HG03064 (cell line): Measurements from ENCODE around the gene CA14.
"Not testable (repeated sequence)": the region's sequence is repeated elsewhere in the genome, so short reads cannot be mapped to it uniquely, and the experiment has no call there.

Source experiments
- ATAC-seq: cut with Tn5 transposase; IDR thresholded peaks from one replicate; pipeline ENCODE4 v1.9.1; 2021; ENCODE audit warnings: low read depth; ENCODE audit not compliant: unreplicated experiment

Gene CA14

DNA sequence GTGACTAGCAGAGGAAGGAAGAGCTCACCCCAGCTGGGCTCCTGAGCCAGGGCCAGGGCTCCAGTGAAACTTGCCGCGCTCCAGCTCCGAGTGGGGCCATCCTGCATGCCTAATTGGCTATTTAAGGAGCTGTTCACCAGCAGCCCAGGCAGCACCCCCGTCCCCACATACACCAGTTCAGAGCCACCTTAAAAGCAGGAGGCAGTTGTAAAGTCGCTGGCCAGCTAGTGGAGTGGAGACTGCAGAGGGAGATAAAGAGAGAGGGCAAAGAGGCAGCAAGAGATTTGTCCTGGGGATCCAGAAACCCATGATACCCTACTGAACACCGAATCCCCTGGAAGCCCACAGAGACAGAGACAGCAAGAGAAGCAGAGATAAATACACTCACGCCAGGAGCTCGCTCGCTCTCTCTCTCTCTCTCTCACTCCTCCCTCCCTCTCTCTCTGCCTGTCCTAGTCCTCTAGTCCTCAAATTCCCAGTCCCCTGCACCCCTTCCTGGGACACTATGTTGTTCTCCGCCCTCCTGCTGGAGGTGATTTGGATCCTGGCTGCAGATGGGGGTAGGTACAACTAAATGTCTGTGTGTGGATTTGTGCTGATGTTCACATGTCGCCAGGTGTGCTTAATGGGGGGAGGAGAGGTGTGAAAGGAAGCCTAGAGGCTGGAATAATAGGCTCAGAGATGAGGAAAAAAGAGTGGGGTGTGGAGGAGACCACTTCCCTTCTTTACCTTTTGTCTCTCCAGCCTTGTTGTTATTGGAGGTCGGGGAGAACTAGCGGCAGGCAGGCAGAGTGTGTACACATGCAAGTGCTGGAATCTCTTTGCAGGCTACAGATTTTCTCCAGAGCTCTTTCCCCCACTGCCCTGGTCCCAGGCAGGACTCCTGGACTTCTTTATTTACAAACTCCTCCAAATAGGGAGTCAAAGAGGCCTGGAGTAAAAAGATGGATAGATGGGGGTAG is at the start of gene CA14:
Gene CA14, plus strand, starts transcription at position 151 of the 962 bp plus-strand sequence. Its CDS starts 355 bp downstream, at position 506.
- ATAC-seq, result no peak

GRCh38 chr1:150208460-150208859 is 49.1 kb upstream of the CA14 start:
- not testable (repeated sequence) for ATAC-seq

DNA sequence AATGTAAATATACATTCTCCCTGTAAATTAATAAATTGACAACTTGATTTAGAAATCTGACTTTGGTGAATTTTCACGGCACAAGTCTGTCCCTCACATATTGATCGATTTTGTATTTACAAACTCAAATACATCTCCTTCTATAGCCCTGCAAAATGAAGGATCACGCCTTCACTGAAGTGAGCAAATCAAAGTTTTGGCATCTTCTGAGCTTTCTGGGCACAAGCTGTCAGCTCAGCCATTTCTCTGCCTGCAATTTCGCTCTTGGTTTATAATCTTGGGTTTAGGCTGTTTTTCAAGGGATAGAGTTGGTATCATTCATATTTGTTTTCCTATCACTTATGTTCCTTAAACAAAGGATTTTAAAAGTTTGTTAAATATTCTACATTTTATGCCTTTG is 47.5 kb upstream of the CA14 start:
- ATAC-seq, result no peak

DNA sequence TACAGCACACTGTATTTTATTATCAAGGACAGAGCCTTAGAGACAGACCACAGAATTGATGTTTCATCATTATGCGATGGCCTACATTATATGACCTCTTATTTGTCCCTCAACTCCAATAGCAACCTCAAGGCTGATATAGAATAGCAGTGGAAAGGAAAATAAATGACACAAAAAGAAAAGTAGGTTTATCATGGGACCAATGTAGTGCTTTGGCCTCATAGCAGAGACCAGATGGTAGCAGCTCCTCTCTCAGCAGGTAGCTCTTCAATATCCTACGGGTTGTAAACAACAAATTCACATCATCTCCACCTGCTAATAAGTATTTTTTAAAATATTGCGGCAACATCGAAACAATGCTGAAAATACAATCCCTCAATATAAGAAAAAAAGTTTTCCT is 46.9 kb upstream of the CA14 start:
- ATAC-seq, result no peak

DNA sequence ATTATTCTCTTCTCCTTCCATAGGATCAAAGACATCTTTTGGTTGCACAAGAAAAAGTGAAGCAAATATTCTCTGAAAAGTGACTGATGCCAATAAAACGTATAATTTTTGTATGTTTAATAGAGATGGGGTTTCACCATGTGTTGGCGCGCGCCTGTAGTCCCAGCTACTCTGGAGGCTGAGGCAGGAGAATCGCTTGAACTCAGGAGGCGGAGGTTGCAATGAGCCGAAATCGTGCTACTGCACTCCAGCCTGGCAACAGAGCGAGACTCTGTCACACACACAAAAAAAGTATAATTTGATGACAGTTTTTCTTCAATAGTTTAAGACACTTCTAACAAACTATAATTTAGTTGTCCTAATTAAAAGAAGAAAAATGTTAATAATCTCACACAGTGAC is 45.5 kb upstream of the CA14 start:
- no peak for ATAC-seq

- ATAC-seq, result peak; percentile 80
These were observed 44.1 kb upstream of the CA14 start for GRCh38 chr1:150213170-150214098.

DNA sequence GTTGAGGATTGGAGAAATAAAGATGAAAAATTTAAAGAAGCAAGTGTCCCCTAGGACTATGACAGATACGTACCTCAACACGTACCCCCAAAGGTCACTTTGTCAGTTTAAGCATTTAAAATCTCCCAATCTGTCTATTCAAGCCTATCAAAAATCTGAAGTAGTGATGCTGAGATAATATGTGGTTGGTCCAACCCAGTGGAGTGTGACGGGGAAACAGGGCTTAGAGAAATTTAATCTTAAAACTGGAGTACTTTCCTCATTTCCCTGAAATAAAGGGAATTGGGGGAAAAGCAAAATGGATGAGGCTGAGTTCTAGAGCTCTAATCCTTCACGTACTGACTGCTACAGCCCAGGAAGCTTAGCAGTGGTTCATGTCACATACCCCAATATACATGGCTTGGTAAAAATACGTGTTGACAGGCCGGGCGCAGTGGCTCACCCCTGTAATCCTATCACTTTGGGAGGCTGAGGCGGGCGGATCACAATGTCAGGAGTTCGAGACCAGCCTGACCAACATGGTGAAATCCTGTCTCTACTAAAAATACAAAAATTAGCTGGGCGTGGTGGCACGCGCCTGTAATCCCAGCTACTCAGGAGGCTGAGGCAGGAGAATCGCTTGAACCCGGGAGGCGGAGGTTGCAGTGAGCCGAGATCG is 43.3 kb upstream of the CA14 start:
- ATAC-seq, result not testable (repeated sequence)

DNA sequence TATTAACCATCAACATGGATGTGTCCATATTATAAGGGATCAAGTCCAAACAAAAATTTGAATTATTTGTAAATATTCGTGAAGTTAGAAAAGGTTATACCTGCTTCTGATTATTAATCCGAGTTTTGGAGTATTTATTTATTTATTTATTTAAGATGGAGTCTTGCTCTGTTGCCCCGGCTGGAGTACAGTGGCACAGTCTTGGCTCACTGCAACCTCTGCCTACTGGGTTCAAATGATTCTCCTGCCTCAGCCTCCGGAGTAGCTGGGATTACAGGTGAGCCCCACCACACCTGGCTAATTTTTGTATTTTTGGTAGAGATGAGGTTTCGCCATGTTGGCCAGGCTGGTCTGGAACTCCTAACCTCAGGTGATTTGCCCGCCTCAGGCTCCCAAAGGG is 41.7 kb upstream of the CA14 start:
- not testable (repeated sequence) for ATAC-seq

- ATAC-seq, result no peak
These were observed 36.0 kb upstream of the CA14 start for GRCh38 chr1:150221552-150221951.

DNA sequence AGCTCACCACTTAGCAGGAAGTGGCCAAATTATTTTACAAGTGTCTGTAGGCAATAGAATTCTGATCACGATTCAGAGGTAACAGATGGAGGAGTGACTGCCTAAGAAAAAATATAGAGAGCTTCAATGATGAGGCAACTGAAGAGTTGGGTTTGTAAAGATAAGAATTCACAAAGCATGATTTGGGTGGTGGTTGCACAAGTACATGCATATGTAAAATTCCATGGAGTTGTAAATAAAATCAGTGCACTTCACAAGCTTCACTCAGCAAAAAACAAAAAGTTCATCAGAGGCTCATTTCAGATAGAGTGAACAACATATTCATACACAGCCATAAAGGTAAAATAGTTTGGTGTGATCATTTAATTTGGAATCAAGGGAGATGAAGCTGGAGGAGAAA is 32.6 kb upstream of the CA14 start:
- no peak for ATAC-seq

GRCh38 chr1:150225546-150225945 is 32.0 kb upstream of the CA14 start:
- no peak for ATAC-seq

- no peak for ATAC-seq
These were observed 31.1 kb upstream of the CA14 start for GRCh38 chr1:150226486-150226885.

DNA sequence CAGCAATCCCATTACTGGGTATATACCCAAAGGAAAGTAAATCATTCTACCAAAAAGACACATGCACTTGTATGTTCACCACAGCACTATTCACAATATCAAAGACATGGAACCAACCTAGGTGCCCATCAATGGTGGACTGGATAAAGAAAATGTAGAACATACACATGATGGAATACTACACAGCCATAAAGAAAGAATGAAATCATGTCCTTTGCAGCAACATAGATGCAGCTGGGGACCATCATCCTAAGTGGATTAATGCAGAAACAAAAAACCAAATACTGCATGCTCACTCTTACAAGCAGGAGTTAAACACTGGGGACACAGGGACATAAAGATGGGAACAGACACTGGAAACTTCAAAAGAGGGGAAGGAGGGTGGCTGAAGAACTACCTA is 30.3 kb upstream of the CA14 start:
- no peak for ATAC-seq

DNA sequence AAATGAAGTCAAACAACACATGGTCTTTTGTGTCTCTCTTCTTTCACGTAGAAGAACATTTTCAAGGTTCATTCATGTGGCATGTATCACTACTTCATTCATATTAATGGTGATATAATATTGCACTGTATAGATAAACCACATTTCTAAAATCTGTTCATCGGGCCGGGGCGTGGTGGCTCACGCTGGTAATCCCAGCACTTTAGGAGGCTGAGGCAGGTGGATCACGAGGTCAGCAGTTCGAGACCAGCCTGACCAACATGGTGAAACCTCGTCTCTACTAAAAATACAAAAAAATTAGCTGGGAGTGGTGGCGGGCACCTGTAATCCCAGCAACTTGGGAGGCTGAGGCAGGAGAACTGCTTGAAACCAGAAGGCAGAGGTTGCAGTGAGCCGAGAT is 29.3 kb upstream of the CA14 start:
- ATAC-seq, result not testable (repeated sequence)

DNA sequence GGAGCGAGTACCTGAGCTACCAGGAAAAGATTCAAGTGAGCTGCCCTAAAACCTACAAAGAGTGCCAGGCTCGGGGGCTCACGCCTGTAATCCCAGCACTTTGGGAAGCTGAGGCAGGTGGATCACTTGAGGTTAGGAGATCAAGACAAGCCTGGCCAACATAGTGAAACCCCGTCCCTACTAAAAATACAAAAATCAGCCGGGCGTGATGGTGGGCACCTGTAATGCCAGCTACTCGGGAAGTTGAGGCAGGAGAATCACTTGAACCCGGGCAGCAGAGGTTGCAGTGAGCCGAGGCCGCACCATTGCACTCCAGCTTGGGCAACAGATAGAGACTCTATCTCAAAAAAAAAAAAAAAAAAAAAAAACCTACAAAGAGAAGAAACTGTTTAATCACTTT is 24.7 kb upstream of the CA14 start:
- not testable (repeated sequence) for ATAC-seq

DNA sequence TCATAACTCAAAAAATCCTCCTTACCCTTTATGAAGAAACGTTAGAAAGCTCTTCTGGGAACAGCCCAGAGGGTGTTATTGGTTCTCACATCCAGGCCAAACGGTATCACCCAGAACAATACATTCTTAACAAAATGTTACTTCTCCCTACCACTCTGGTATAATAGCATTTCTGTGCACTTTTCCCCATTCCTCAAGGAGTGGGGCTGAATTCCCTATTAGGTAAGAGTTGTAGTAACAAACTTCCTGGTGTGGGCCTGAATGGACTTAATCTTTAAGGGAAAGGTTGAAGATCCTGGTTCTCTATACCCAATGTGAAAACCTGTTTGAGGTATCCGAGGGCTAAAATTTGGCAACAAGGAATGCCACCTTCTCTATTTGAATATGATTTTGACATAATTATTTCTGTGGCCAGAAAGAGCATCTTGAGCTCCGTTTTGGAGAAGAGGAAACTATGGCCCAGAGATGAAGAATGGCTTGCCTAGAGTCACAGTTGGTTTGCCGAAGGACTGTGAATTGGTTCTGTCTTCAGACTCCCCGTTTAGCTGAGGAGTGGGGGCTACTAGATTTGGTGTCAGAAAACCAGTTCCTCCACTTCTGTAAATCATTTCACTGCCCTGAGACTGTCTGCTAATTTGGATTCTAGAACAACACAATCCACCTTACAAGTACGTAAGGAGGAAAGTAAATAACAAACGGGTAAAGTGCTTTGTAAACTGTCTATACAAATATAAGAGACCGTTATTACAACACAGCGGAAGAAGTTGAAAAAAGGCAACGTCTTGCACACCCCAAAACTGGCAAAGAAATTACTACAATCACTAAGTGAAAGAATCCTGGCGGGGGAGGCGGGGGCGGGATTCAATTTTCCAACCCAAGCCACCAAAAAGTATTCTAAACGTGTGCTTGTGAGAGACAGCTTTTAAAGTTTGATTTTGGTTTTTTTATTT is 23.9 kb upstream of the CA14 start:
- ATAC-seq, result no peak

- no peak for ATAC-seq
These were observed 23.3 kb upstream of the CA14 start for GRCh38 chr1:150234309-150234565.

GRCh38 chr1:150234566-150235293 is 22.8 kb upstream of the CA14 start:
- ATAC-seq, result peak; percentile 46

- peak; percentile 8 for ATAC-seq
These were observed 22.2 kb upstream of the CA14 start for GRCh38 chr1:150235294-150235851.
